22Rv1 (cell line): ENCODE measurements around the gene C1QTNF12.

ENCODE experiments used
- H3K27ac ChIP-seq: fragments of 450-650 bp; 2 replicates; pipeline ENCODE4 v1.5.1; 2017
- CTCF ChIP-seq: fragments of 450-650 bp; IDR thresholded peaks from 2 replicates; pipeline ENCODE4 v1.5.1; 2017; ENCODE audit warnings: mild to moderate bottlenecking
- ZFX ChIP-seq: fragments of 450-650 bp; IDR thresholded peaks from 2 replicates; pipeline ENCODE4 v1.6.1; 2017; ENCODE audit warnings: antibody characterized with exemption, borderline replicate concordance

C1QTNF12 gene

DNA sequence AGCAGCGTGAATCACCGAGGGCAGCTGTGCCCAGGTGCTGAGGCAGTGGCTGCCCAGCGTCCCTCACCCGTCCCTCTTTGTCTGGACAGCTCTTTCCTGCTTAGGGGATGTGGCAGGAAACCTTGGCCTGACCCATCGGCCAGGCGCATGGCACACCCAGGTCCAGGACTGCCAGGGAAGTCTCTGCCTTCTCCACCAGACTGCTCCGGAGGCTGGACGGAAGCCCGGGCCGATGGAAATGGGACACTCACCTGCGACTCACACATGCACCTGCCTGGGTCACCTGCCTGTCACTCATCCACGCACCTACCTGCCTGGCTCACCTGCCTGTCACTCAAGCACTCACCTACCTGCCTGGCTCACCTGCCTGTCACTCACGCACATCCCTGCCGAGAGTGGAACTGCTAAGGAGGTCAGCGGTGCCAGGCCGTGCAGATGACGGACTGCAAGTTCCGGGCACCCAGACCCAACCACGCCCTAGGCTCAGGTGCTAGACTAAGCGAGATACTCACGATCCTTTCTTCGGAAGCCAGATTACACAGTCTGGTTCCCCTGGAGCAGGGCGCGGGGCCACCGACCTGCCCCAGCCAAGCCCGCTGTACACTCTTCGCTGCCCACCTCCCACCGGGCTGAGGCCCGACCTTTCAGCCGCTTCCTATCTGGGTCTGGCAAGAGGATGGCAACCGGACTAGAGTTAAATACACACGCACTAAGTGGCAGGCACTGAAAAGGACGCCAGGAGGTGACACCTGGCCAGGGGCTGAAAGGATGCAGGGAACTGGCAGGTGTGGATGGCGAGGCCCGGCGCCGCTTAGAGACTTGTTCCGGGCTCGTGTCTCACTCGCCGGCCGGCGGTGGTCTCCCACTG is 26.1 kb upstream of the C1QTNF12 start:
- TF ChIP-seq CTCF (no peak), ZFX (no peak)
- peak overlapping the region; percentile 78 for H3K27ac ChIP-seq

- TF ChIP-seq ZFX (no peak), CTCF (no peak)
- H3K27ac ChIP-seq, result no peak overlapping the region
Observed at GRCh38 chr1:1270813-1271212, 24.3 kb upstream of the C1QTNF12 start.

DNA sequence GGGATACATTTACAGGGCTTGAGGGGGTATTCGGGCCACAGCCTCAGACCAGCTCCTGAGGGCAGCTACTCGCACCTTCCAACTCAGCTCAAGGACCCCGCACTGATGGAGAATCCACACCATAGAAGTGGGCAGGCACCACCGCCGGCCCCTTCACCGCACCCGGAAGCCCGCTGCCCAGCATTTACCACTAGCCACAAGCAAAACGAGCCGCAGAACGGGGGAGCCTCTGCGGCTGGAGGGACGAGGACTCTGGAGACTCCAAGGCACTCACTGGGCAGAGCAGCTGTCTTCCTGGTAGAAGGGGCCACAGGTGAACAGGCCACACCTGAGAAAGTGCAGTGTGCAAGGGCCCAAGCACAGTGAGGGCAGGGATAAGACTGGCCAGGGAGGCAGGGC is 21.8 kb upstream of the C1QTNF12 start:
- H3K27ac ChIP-seq, result no peak overlapping the region
- no peak for TF ChIP-seq CTCF
- no peak for TF ChIP-seq ZFX

- H3K27ac ChIP-seq, result no peak overlapping the region
Observed at GRCh38 chr1:1267488-1268283, 21.2 kb upstream of the C1QTNF12 start.

GRCh38 chr1:1264868-1265272 is 18.3 kb upstream of the C1QTNF12 start:
- TF ChIP-seq CTCF, result peak; percentile 26
- no peak for TF ChIP-seq ZFX
- no peak overlapping the region for H3K27ac ChIP-seq

More at GRCh38 chr1:1267488-1268283, 21.2 kb upstream of the C1QTNF12 start:
- TF ChIP-seq ZFX, result no peak
- TF ChIP-seq CTCF, result no peak

GRCh38 chr1:1264026-1264425 is 17.5 kb upstream of the C1QTNF12 start:
- no peak overlapping the region for H3K27ac ChIP-seq
- no peak for TF ChIP-seq CTCF

- H3K27ac ChIP-seq, result no peak overlapping the region
- TF ChIP-seq ZFX, result no peak
- no peak for TF ChIP-seq CTCF
Observed at GRCh38 chr1:1262758-1263157, 16.2 kb upstream of the C1QTNF12 start.
